CD4-positive, alpha-beta T cell (primary cell): Measurements from ENCODE around the gene LARGE1. TPM values are rescaled to one million over a fixed set of nuclear protein-coding genes. Genes with fewer than 3 reads are reported as not detected.

Source experiments
- ATAC-seq: fragments of 200-7000 bp; cut with Tn5 transposase; one replicate; pipeline ENCODE4 v1.10.0; 2022; ENCODE audit warnings: mild to moderate bottlenecking; ENCODE audit not compliant: poor library complexity
- CTCF ChIA-PET: fragments of 350-600 bp; sonication (Branson Sonifier 250); formaldehyde crosslinking; loops from one replicate; lab custom pipeline; 2021; ENCODE audit warnings: antibody characterized with exemption, inconsistent platforms; lab: Charles Lee
- POLR2A ChIA-PET: fragments of 350-600 bp; sonication (Branson Sonifier 250); formaldehyde crosslinking; loops from one replicate; lab custom pipeline; 2021; ENCODE audit warnings: antibody characterized with exemption, inconsistent platforms; lab: Charles Lee
- DNase-seq, 14 experiments: peaks; one replicate each; pipeline ENCODE4 v3.0.0-alpha.2; 2013 to 2020; ENCODE audit warnings: mixed read lengths in 2 of 14
- H3K27ac ChIP-seq, 2 donors: one replicate each; pipeline versions ENCODE4 v1.5.1 to v1.7.0; 2013; ENCODE audit warnings: low read length in 2 of 2, low read depth in 1 of 2, mild to moderate bottlenecking in 1 of 2
- H3K27me3 ChIP-seq, 2 experiments: 1 replicate in 1 of 2; 2 replicates in 1 of 2; pipeline versions ENCODE4 v1.6.1 to v1.7.0; 2013; ENCODE audit warnings: low read length in 2 of 2, control low read depth in 1 of 2, mild to moderate bottlenecking in 1 of 2, moderate library complexity in 1 of 2; ENCODE audit not compliant: insufficient read depth in 2 of 2, control insufficient read depth in 1 of 2
- H3K36me3 ChIP-seq: one replicate; pipeline ENCODE4 v1.6.1; 2013; ENCODE audit warnings: low read length, control low read depth; ENCODE audit not compliant: insufficient read depth
- H3K4me1 ChIP-seq: one replicate; pipeline ENCODE4 v1.6.1; 2013; ENCODE audit warnings: low read length, control low read depth; ENCODE audit not compliant: insufficient read depth
- H3K4me3 ChIP-seq: one replicate; pipeline ENCODE4 v1.5.1; 2013; ENCODE audit warnings: mild to moderate bottlenecking, low read length, moderate library complexity
- H3K9me3 ChIP-seq, 2 experiments: 1 replicate in 1 of 2; 2 replicates in 1 of 2; pipeline versions ENCODE4 v1.6.1 to v1.7.0; 2013; ENCODE audit warnings: low read length in 2 of 2, mild to moderate bottlenecking in 2 of 2, control low read depth in 1 of 2, moderate library complexity in 1 of 2; ENCODE audit not compliant: control insufficient read depth in 1 of 2, insufficient read depth in 1 of 2
- H3K27ac Mint-ChIP-seq: one replicate; pipeline ENCODE4 v1.8.0; 2020; ENCODE audit warnings: mixed read lengths
- H3K27me3 Mint-ChIP-seq: one replicate; pipeline ENCODE4 v1.8.0; 2021; ENCODE audit warnings: mixed read lengths
- H3K36me3 Mint-ChIP-seq: one replicate; pipeline ENCODE4 v1.8.0; 2021; ENCODE audit warnings: low read depth, mixed read lengths
- H3K4me1 Mint-ChIP-seq: one replicate; pipeline ENCODE4 v1.8.0; 2021; ENCODE audit warnings: low read depth, mixed read lengths
- H3K4me3 Mint-ChIP-seq: one replicate; pipeline ENCODE4 v1.8.0; 2020; ENCODE audit warnings: mild to moderate bottlenecking, mixed read lengths
- H3K9me3 Mint-ChIP-seq: one replicate; pipeline ENCODE4 v1.8.0; 2020; ENCODE audit warnings: mixed read lengths
- intact Hi-C, 2 experiments: fragments of 100-400 bp; cut with DNase I in 1 of 2; cut with micrococcal nuclease in 1 of 2; formaldehyde crosslinking; loops; one replicate each; pipeline versions ENCODE4 v1.15.1 to v1.9.0; 2023 to 2025; cut with DNase I, micrococcal nuclease
- total RNA-seq, 174 experiments: library from RNA in 2 of 174; stranded (reverse) in 2 of 174; gene quantifications; one replicate each; pipeline ENCODE4 v1.2.3 and lab custom pipeline; 2021 to 2026
- TF ChIP-seq, protein P1 (sequence below): fragments of 200-600 bp; IDR thresholded peaks from one replicate; pipeline ENCODE4 v1.8.0; 2022; ENCODE audit warnings: antibody characterized with exemption, mild to moderate bottlenecking

The LARGE1 gene
- total RNA-seq, 2 experiments from 2014 or later = 0.14 to 0.70 TPM

DNA sequence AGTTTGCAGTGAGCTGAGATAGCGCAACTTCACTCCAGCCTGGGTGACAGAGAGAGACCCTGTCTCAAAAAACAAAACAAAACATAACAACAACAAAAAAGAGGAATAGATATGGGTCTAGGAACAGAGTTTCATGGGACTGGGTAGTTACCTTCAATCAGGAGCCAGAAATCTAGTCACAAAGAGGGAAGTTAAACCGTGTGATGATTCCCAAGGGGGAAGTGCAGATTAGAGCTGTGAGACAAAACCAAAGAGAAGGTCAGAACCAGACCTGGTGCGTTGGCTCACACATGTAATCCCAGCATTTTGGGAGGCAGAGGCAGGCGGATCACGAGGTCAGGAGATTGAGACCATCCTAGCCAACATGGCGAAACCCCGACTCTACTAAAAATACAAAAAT lies 42.1 kb upstream of the LARGE1 start:
- Histone ChIP-seq H3K4me3 (no peak overlapping the region), H3K4me1 (no peaks in the 10 kb centered on the region), H3K36me3 (no peaks in the 10 kb centered on the region), H3K27me3 (no peaks in the 10 kb centered on the region), H3K9me3 (peaks cover 0 to 3% of the 10 kb centered on the region in 2 experiments), H3K27ac (no peak overlapping the region)
- no peaks in the 10 kb centered on the region for H3K4me1 Mint-ChIP-seq
- intact Hi-C loops = no loop called here
- no peak overlapping the region for H3K27ac Mint-ChIP-seq
- H3K4me3 Mint-ChIP-seq = no peak overlapping the region
- no peaks in the 10 kb centered on the region for H3K36me3 Mint-ChIP-seq
- no peak for DNase-seq
- no peaks in the 10 kb centered on the region for H3K27me3 Mint-ChIP-seq
- TF ChIP-seq, protein P1, sequence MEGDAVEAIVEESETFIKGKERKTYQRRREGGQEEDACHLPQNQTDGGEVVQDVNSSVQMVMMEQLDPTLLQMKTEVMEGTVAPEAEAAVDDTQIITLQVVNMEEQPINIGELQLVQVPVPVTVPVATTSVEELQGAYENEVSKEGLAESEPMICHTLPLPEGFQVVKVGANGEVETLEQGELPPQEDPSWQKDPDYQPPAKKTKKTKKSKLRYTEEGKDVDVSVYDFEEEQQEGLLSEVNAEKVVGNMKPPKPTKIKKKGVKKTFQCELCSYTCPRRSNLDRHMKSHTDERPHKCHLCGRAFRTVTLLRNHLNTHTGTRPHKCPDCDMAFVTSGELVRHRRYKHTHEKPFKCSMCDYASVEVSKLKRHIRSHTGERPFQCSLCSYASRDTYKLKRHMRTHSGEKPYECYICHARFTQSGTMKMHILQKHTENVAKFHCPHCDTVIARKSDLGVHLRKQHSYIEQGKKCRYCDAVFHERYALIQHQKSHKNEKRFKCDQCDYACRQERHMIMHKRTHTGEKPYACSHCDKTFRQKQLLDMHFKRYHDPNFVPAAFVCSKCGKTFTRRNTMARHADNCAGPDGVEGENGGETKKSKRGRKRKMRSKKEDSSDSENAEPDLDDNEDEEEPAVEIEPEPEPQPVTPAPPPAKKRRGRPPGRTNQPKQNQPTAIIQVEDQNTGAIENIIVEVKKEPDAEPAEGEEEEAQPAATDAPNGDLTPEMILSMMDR = no peak
- no peak for ATAC-seq
- CTCF ChIA-PET = no interaction called here
- no peaks in the 10 kb centered on the region for H3K9me3 Mint-ChIP-seq
- POLR2A ChIA-PET = no interaction called here

DNA sequence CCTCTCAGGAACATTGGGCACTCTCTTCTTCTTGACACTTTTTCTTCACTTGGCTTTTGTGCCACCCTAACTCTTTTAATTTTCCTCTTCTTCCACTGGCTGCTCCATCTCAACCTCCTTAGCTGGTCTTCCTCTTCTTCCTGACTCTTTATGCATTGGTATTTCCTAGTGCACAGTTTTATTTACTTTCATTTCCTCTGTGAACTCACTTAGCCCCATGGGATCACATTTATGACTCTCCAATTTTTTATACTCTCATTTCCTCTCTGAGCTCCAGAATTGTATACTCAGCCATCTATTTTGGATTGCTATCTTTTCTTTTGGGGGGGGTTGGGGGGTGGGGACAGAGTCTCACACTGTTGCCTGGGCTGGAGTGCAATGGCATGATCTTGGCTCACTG lies 38.5 kb upstream of the LARGE1 start:
- Histone ChIP-seq H3K9me3 (peaks cover 0 to 3% of the 10 kb centered on the region in 2 experiments), H3K4me3 (no peak overlapping the region), H3K36me3 (no peaks in the 10 kb centered on the region), H3K4me1 (no peaks in the 10 kb centered on the region), H3K27me3 (no peaks in the 10 kb centered on the region), H3K27ac (no peak overlapping the region)
- no peak for ATAC-seq
- H3K27me3 Mint-ChIP-seq = no peaks in the 10 kb centered on the region
- no peak overlapping the region for H3K4me3 Mint-ChIP-seq
- TF ChIP-seq, protein P1 = no peak
- ChIA-PET POLR2A (no interaction called here), CTCF (no interaction called here)
- no peaks in the 10 kb centered on the region for H3K4me1 Mint-ChIP-seq
- no peaks in the 10 kb centered on the region for H3K9me3 Mint-ChIP-seq
- intact Hi-C loops = no loop called here
- DNase-seq = no peak
- H3K36me3 Mint-ChIP-seq = no peaks in the 10 kb centered on the region
- no peak overlapping the region for H3K27ac Mint-ChIP-seq

DNA sequence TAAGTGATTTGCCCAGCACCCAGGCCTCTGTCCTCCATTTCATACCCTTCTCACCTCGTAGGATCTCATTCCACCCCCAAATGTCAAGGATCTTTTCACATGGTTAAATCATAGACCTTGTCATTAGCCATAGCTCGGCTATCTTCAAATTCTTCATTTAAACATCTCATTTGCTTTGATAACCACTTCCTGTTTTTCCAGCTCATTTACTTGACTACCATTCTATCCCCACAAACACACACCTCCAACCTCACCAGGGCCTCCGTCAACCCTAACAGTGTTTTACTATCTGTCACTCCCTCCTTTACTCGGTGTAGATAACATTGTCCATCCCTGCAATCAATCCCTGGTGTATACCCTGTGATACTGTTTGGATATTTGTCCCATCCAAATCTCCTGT lies 36.8 kb upstream of the LARGE1 start:
- TF ChIP-seq, protein P1 = no peak
- no peak for DNase-seq
- Mint-ChIP-seq H3K4me1 (no peaks in the 10 kb centered on the region), H3K9me3 (no peaks in the 10 kb centered on the region), H3K4me3 (no peak overlapping the region), H3K27me3 (no peaks in the 10 kb centered on the region), H3K36me3 (no peaks in the 10 kb centered on the region), H3K27ac (no peak overlapping the region)
- intact Hi-C loops = no loop called here
- H3K27ac ChIP-seq = no peak overlapping the region
- ChIA-PET POLR2A (no interaction called here), CTCF (no interaction called here)
- no peak overlapping the region for H3K4me3 ChIP-seq
- no peaks in the 10 kb centered on the region for H3K27me3 ChIP-seq
- no peak for ATAC-seq
- H3K36me3 ChIP-seq = no peaks in the 10 kb centered on the region
- H3K4me1 ChIP-seq = no peaks in the 10 kb centered on the region
- H3K9me3 ChIP-seq = peaks cover 0 to 2% of the 10 kb centered on the region in 2 experiments
